HG03460 (cell line): Measurements from ENCODE around the gene CNTNAP1.

Experiments
- ATAC-seq: cut with Tn5 transposase; IDR thresholded peaks from one replicate; pipeline ENCODE4 v1.9.1; 2021; ENCODE audit not compliant: unreplicated experiment

CNTNAP1 gene

GRCh38 chr17:42670789-42671657 is 11.3 kb upstream of the CNTNAP1 start:
- ATAC-seq = no peak

- no peak for ATAC-seq
Measured at GRCh38 chr17:42672038-42672437, 10.3 kb upstream of the CNTNAP1 start.

- ATAC-seq = no peak
Measured at GRCh38 chr17:42673266-42673884, 9.0 kb upstream of the CNTNAP1 start.

- ATAC-seq = no peak
Measured at GRCh38 chr17:42673885-42674754, 8.2 kb upstream of the CNTNAP1 start.

GRCh38 chr17:42674755-42675347 is 7.5 kb upstream of the CNTNAP1 start:
- ATAC-seq = no peak

- no peak for ATAC-seq
Measured at GRCh38 chr17:42675348-42675964, 6.9 kb upstream of the CNTNAP1 start.

- ATAC-seq = no peak
Measured at GRCh38 chr17:42675965-42676423, 6.3 kb upstream of the CNTNAP1 start.

GRCh38 chr17:42676424-42677011 is 5.8 kb upstream of the CNTNAP1 start, which contains the start of gene PLEKHH3:
Gene PLEKHH3 (minus strand): TSS chr17:42676994. CDS start chr17:42676563, 431 bp downstream.
- no peak for ATAC-seq

GRCh38 chr17:42677012-42677857 is 5.1 kb upstream of the CNTNAP1 start:
- peak; percentile 51 for ATAC-seq

- ATAC-seq = peak; percentile 21
Measured at GRCh38 chr17:42677921-42678781, 4.2 kb upstream of the CNTNAP1 start.

GRCh38 chr17:42678951-42679491 is 3.3 kb upstream of the CNTNAP1 start:
- no peak for ATAC-seq

- ATAC-seq = no peak
Measured at GRCh38 chr17:42679492-42680330, 2.6 kb upstream of the CNTNAP1 start.

GRCh38 chr17:42680331-42680808 is 2.0 kb upstream of the CNTNAP1 start:
- no peak for ATAC-seq

- ATAC-seq = no peak
Measured at GRCh38 chr17:42682722-42683403, 532 bp downstream of the CNTNAP1 start.

GRCh38 chr17:42683407-42684034 is 1.2 kb downstream of the CNTNAP1 start:
- ATAC-seq = no peak
